ENCODE results near the gene ADD2. TPM values are rescaled to one million over a fixed set of nuclear protein-coding genes. Genes with fewer than 3 reads are reported as not detected.
A peak's percentile ranks its signal among the peaks of the same experiment; 100 is the strongest.
"Not testable (repeated sequence)": the region's sequence is repeated elsewhere in the genome, so short reads cannot be mapped to it uniquely, and the experiment has no call there.

Gene ADD2
- total RNA-seq, 1 donor from 2014 or later: 1.8 TPM

DNA sequence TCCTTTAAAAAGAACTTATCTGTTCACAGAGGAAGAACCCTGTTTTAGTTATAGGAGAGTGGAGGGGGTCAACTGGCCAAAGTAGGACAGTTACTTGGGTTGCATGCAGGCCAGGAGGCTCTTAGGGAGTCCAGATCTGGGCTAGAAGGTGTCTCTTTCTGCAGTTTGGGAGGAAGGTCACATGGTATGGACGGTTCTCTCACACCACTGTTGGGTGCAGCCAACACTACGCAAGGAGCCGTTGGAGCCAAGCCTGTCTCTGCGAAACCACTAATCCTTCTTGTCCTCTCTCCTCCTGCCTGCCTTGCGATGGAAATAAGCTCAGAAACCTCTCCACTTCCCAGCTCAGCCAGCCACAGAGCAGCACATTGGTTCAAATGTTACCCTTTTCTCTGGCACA, 108.4 kb downstream of the ADD2 start:
- ATAC-seq (no peak), DNase-seq (no peak)
- intact Hi-C loops (cut with micrococcal nuclease): no loop called here

DNA sequence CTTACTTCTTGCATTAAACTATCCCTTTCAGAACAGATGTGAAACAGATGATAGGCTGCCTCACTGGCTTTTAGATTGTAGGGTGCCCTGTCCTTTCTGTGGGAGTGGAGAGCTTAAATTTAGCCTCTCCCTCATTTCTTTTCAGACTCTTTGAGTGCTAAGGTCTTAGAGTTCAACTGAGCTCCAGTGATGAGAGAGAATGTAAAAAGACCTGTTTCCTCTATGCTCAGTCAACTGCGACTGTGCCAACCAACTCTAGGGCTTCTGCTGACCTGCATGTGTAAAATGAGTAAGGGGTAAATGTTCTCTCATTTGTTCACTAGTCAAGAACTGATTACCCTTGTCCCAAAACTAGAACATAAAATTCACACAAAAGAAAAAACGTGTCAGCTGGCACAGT, 109.5 kb downstream of the ADD2 start:
- intact Hi-C loops (cut with micrococcal nuclease): no loop called here
- DNase-seq: no peak

DNA sequence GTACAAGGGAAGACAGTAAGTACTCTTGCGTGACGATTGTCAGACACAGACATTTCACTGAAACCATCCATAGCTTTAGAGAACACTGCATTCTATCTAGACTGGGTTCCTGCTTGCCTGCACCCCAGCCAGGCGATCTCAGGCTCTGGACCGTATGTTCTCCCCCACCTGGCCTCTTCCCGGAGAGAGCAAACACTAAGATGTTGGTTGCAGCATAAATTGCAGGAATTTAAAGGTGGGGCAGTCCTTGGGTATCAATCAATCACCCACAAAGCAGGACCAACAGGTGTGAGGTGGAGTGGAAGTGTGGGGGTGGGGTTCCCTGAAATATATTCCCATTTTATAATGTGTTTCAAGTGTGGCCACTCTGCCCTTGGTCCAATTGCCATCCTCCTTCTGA, 110.8 kb downstream of the ADD2 start:
- DNase-seq (no peak), ATAC-seq (no peak)
- intact Hi-C loops (cut with micrococcal nuclease): no loop called here

More for the DNA sequence above, 109.5 kb downstream of the ADD2 start:
- no peak for ATAC-seq

DNA sequence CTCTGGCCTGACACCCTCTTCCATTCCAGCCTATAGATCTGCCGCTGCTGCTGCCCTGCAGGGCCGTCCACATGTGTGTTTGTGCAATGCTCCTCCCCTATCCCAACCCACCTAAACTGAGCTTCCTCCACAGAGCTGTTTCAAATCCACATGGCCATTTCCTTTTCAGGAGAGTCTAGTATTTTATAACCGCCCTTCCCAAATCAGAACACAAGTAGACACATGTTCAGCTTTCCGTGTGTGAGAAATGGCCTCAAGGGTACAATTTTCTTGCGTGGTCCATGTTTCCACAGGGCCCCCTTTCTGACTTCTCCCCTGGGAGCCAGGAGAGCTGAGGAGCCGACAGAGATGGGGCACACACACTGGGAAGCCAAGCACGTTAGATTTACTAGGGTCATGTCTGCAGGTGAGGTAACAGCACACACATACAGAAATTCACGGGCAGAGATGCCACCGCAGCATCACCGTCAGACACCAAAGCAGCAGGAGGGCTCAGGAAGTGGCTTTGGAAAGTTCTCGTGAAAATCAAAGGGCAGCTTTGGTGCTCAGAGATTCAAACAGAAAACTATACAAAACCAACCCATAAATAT, 111.5 kb downstream of the ADD2 start:
- DNase-seq: no peak
- intact Hi-C loops (cut with micrococcal nuclease): no loop called here
- ATAC-seq: no peak

DNA sequence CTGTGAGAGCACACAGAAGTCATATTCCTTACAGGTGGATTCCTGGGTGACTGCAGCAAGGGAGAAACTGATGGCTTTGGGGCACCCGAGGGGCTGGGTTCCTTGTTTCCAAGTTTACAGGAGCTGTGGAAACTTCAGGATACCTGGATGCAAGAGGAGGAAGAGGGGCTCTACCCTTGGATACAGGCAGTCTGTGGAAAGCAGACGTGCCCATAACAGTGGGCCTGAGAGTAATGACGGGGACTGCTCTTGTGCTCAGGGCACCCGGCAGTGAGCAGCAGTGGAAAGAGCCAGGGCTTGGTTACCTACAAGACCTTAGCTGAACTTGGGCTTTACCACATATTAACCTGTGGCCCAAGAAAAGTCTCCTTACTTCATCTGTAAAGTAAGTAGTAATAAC, 112.2 kb downstream of the ADD2 start:
- no peak for DNase-seq
- intact Hi-C loops (cut with micrococcal nuclease): no loop called here
- no peak for ATAC-seq

DNA sequence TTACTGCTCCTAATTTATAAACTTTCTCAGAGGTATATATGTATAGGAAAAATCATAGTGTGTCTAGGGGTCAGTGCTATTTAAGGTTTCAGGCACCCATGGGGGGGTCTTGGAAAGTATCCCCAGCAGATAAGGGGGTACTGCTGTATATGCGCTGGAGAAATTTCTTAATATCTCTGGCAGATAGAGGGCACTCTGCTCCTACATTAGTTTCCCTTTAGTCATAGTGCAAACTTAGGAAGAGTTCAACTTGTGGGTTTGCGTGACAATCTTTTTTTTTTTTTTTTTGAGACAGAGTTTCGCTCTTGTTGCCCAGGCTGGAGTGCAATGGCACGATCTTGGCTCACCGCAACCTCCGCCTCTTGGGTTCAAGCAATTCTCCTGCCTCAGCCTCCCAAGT, 112.8 kb downstream of the ADD2 start:
- DNase-seq; intact Hi-C loops (cut with micrococcal nuclease): not testable (repeated sequence)
- peak; percentile 41 for ATAC-seq

DNA sequence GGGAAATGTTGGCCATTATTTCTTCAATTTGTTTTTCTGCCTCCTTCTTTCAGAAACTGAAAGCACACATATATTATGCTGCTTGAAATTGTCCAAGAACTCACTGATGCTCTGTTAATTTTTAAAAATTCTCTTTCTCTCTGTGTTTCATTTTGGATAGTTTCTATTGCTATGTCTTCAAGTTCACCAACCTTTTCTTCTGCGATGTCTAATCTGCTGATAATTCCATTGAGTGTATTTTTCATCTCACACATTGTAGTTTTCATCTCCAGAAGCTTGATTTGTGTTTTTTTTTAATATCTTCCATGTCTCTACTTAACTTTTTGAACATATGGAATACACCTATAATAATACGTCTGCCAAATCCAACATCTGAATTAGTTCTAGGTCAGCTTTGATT, 116.3 kb downstream of the ADD2 start:
- ATAC-seq (no peak), DNase-seq (no peak)
- intact Hi-C loops (cut with micrococcal nuclease): no loop called here

DNA sequence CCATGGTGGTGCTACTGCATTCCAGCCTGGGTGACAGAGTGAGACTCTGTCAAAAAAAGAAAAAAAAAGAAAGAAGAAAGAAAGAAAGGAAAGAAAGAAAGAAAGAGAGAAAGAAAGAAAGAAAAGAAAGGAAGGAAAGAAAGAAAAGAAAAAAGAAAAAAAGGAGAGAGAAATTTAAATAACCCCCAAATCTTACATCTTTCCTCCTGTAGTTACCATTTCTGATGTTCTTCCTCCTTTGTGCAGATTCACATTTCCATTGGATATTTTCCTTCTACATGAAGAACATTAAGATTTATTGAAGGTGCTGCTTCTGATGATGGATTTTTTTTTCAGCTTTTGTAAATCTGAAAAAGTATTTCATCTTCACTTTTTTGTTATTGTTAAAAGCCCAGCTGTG, 117.0 kb downstream of the ADD2 start:
- ATAC-seq (no peak), DNase-seq (no peak)
- intact Hi-C loops (cut with micrococcal nuclease): no loop called here

DNA sequence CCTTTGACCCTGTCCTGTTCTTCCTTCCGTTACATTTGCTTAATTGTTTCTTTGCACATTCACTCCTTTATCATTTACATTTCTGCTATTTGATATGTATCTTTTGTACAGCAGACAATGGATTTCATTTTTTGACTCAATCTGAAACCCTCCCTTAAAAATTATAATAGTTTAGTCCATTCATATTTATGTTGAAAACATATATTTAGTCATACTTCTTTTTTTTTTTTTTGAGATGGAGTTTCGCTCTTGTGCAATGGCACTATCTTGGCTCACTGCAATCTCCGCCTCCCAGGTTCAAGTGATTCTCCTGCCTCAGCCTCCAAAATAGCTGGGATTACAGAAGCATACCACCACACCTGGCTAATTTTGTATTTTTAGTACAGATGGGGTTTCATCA, 119.0 kb downstream of the ADD2 start:
- DNase-seq (no peak), ATAC-seq (no peak)
- intact Hi-C loops (cut with micrococcal nuclease): no loop called here

DNA sequence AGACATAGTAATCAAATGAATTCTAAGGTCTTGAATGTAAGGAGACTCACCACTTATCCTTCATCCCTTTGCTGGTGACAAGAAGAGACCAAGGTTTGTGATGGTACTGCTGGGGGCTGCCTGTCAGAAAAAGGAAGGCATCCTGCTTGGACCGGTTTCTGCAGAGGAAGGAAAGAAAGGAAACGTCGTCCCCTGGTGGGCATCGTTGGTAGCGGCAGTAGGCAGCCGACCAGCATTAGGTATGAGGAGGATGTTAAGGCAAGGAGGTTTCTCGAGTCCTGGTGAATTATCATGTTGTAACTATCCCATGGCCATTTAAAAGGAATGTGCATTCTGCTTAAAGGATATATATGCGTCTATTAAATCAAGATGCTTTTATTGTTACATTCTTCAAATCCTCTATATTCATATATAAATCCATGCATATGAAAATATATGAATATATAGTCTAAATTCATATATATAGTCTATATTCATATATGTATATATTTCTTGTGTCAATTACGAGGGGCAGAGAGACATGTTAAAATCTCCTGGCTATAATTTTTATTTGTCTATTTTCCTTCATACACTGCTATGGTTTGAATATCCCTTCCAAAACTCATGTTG, 120.0 kb downstream of the ADD2 start:
- ATAC-seq (peak; percentile 61), DNase-seq (peak; percentile 68)
- intact Hi-C loops (cut with micrococcal nuclease): no loop called here

DNA sequence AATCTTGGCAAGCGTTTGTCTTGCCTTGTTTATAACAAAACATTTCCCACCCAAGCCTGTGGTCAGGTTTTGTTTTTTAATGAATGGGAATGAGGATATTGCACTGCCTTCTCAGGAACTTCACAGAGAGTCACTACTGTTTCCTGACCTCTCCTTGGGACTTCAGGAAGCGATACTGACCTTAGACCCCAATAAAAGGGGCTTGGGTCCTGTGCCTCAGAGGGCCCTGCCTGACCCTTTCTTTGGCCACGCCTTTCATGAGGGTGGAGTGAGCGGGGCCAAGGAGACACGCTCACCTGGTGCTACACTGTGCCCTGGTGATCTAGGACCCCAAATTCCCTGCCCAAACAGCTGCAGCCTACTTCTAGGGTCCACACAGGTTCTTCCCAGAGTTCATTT, 121.6 kb downstream of the ADD2 start:
- DNase-seq (no peak), ATAC-seq (no peak)
- intact Hi-C loops (cut with micrococcal nuclease): no loop called here

DNA sequence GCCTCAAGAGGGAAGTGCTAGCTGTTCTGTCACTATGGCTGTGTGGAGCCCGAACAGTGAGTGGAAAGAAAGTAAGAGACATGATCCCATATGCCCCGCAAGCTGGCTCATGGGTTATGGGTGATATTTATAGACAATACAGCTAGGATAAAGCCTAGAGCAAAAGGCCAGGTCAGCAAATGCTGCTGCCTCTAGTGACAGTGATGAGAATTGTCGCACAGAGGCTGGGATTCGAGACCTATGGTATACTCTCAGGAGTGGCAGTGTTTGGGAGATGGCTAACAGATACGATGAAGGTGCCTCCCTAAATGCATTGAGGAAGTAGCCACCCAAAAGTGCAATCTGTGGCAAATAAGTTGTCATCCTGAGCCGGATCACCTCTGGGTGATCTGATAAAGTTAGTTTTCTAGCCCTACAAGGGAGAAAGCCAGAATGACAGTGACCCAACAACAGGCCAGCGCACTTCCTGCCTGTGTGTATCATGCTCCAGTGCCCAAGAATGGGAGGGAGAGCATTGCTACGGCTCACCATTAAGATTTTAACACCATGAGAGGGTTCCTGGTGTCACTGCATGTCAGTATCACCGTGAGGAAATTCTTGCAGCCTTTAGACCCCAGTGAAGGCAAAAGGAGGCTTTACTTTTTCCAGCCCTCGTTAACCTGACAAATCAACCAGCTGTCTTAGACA, 122.1 kb downstream of the ADD2 start:
- DNase-seq: no peak
- peak; percentile 34 for ATAC-seq
- intact Hi-C loops (cut with micrococcal nuclease): no loop called here

DNA sequence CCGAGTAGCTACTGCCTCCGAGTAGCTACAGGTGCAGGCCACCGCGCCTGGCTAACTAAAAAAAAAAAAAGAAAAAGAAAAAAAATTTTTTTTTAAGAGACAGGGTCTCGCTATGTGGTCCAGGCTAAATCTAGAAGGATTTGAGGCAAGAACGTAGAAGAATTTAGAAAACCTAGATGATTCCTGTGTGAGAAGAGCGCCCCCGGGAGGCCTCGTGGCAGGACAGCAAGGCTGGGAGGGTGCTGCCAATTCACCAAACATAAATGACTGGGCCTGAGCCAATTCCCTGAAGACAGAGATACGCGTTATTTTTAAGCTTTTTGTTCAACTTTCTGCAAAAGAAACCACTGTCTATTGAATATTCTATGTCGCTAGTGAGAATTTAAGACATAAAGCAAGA, 124.3 kb downstream of the ADD2 start:
- intact Hi-C loops (cut with micrococcal nuclease): no loop called here
- ATAC-seq: no peak

DNA sequence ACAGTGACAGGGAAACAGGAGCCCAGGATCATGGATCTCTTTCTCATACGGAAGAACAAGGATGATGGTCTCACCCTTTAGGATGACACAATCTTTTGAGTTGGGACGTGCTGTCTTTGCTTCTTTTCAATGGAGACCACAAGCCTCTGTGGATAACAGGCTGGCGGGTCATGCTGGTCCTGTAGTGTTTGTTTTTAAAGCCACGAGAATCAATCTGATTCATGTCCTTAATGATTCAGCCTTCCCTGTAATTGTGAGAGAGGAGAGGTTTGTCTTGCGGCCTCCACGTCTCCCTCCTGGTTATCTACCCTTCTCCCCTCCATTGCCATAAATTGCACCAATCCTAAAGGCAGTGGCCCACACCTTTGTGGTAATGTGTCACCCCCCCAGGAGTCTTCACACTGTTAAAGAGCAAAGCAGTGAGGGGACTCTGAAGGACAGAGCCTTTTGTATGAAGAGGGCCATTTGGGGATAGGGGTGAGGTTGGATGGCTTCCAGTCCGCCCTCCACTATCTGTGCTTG, 126.7 kb downstream of the ADD2 start:
- ATAC-seq (no peak), DNase-seq (no peak)
- intact Hi-C loops (cut with micrococcal nuclease): no loop called here

More for the DNA sequence above, 124.3 kb downstream of the ADD2 start:
- no peak for DNase-seq

DNA sequence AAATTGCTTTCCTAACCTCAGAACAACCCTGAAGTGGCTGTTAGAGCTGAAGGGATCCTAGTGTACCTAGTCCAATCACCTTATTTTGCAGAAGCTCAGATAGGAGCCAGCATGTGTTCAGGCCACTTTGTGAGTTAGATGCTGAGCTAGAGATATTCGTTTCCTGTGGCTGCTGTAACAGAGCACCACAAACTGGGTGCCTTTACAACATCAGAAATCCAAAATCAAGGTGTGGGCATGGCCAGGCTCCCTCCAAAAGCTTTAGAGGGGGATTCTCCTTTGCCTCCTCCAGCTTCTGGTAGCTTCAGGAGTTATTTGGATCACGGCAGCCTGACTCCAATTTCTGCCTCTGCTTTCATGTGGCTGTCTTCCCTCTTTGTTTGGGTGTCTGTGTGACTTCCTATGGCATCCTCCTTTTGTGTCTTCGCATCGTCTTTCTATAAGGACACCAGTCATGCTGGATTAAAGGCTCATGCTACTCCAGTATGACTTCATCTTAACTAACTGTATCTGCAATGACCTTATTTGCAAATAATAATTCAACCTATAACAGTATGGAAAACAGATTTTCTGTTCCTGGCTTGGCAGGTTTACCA, 128.1 kb downstream of the ADD2 start:
- no peak for ATAC-seq
- DNase-seq: no peak
- intact Hi-C loops (cut with micrococcal nuclease): no loop called here

DNA sequence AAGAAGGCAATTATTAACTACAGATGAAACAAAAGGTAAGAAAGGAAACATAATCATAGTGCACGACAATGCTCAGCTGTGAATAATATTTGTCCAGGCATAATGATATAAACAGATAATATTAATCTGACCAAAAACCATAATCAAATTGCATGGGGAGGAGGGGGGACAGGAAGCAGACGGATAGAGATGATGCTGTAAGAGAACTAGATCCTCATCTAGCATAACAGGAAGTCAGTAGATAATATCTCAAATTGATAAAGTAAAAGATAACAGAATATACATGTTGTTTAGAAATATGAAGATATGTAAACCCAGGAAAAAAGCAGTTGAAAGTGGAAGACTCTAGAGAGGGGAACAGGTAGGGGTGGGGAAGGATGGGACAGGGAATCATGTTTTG, 129.4 kb downstream of the ADD2 start:
- no peak for ATAC-seq
- intact Hi-C loops (cut with micrococcal nuclease): no loop called here
- DNase-seq: no peak

DNA sequence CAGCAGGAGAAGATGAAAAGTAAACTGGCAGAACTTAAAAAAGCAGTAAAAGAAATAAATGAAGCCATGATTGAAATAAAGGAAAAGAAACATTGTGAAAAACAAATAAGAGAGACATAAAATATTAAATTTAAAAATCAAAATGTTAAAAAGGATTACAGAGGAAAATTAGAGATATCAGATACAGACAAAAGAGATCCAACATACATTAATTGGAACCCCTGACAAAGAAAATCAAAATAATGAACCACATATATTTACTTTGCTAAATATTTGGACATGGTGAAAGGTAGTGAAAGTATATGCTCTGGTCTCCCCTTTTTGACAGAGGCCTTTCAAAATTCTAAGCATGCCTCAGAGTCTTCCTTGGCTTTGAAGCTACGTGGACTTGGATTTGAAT, 134.5 kb downstream of the ADD2 start:
- intact Hi-C loops (cut with micrococcal nuclease): no loop called here
- DNase-seq (no peak), ATAC-seq (no peak)

DNA sequence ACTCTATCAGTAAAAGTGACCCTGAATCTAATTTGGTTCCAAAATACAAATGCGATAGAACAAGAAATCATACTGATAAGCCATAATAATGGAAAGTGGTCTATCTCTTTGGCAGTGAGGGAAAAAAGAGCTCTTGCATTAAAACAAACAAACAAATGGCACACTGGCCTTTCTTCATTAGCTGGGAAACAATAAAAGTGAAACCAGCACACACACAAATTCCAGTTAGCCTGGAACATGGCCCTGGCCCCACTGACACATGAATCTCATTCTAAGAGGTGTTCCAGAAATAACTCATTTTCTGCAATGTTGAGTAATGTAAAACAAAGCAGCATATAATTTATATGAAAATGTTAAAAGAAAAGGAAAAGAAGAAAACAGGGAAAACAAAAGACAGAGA, 135.0 kb downstream of the ADD2 start:
- intact Hi-C loops (cut with micrococcal nuclease): no loop called here
- no peak for ATAC-seq
- DNase-seq: no peak

DNA sequence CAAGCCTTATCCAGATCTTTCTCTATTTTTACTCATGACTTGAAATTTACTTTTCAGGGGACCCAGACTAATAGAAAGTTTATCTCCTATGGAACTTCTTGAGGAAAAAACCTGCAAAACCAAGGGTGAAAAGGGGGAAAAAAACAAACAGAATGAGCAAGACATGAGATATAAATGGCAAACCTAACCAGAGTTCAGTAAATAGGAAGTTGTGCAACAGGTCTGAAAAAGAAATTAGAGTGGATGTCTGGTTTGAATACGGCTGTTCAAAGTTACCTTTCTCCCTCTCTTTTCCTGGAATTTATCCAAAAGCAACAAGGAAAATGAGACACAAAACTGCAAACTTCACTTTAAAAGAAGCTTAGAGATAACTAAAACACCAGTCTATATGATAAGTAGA, 135.6 kb downstream of the ADD2 start:
- ATAC-seq (no peak), DNase-seq (no peak)
- intact Hi-C loops (cut with micrococcal nuclease): no loop called here

DNA sequence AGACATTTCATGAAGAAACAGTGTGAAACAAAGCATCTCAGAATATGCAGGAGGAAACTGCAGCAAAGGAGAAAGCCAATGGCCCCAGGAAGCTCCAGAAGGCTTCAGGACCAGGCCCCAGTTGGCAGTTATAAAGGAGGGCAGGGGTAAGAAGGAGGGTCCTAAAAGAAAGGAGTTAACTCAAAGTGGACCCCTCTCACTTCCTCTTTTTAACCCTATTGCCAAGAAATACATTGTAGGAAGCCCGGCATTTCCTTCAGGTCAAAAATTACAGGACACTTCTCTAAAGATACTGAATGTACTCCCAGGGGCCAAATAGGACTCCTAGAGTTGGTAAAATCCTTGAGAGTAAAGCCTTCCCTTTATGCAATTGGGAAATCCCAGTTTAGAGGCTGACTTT, 137.2 kb downstream of the ADD2 start:
- intact Hi-C loops (cut with micrococcal nuclease): no loop called here
- no peak for ATAC-seq

More for the DNA sequence above, 137.2 kb downstream of the ADD2 start:
- no peak for DNase-seq
